Measurements from ENCODE around the gene FBXL16.
"Not testable (repeated sequence)": the region's sequence is repeated elsewhere in the genome, so short reads cannot be mapped to it uniquely, and the experiment has no call there.

FBXL16 gene

DNA sequence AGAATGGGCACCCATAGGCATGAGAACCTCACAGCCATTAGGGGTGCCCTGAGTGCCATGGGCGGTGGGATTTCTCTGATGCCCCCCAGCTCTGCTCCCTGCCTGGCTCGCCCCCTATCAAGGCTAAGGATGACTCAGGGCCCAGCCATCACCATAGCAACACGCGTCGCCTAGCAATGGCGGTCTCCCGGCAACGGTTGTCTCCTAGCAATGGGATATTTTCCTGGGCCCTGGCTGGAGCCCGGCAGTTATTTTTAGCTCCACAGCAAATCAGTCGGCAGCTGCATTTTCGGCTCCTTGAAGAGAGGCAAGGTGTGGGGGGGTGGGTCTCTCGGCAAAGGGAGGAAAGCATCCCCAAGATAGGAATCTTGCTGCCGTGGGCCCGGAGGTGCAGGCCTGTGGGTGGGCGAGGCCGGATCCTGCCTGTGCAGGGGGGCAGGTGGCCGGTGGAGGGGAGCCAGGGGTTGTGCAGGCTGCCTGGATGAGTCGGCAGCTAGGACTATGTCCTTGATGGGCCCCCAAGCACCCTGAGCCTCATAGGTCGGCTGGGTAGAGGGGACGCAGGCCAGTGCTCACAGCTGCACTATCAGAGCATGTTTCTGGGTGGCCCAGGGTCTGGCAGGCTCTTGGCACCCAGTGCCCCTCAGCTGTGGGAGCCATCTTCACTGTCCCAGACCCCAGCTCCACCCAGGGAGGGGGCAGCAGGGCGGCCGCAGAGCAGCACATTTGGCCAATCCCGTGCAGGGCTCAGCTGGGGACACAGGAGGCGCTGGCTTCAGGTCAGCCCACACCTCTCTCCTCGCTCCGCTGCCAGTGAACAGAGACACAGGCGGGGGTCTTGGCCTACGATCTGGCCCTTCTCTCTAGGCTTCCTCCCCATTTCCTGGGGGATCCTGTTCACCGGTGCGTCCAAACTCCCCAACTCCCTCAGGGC lies 4.2 kb upstream of the FBXL16 start:
- DNase-seq (ENCODE audit: low read depth): no peak

DNA sequence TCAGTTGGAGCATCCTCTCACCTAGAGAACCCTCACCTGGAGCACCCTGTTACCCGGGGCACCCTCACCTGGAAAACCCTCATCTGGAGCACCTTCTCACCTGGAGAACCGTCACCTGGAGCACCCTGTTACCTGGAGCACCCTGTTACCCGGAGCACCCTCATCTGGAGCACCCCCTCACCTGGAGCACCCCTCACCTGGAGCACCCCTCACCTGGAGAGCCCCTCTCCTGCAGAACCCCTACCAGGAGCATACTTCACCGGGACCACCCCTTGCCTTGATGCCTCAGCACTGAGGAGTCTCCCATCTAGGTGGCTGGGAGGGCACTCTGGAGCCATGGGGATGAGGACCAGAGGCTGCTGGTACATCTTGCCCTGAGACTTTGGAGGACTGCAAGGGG lies 3.4 kb upstream of the FBXL16 start:
- DNase-seq (ENCODE audit: low read depth): no peak

DNA sequence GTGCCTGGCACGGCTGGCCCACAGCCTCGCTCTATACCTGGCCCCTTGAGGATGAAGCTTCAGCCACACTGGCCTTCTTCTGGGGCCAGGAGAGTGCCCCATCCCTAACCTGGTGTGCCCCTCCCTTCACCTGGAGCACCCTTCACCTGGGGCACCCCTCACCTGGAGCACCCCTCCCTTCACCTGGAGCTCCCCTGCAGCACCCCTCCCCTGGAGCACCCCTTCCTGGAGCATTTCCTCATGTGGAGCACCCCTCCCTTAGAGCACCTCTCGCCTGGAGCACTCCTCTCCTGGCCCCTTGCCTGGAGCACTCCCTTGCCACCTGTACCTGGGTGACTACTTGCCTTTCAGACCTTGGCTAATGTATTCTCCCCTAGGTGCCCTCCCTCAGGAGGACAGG lies 2.4 kb upstream of the FBXL16 start:
- DNase-seq (ENCODE audit: low read depth): no peak

DNA sequence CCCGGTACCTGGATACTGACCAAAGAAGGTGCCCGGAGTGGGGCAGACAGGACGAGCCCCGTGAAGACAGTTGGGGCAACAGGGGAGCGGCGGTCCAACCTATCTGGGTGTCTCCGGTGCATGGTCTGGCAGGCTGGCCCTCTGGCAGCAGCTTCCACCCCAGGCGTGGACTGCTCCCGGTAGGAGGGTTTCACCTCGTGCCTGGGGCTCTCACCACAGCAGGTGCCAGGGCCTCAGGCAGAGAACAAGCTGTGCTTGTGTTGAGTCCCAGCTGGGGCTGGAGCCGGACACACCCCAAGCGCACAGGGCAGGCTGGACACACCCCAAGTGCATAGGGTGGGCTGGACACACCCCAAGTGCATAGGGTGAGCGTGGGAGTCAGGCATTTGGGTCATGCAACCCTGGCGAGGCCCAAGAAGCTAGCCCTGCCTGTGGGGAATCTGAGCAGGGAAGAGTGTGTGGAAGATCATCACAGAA lies 1.5 kb upstream of the FBXL16 start:
- DNase-seq (ENCODE audit: low read depth): no peak

DNA sequence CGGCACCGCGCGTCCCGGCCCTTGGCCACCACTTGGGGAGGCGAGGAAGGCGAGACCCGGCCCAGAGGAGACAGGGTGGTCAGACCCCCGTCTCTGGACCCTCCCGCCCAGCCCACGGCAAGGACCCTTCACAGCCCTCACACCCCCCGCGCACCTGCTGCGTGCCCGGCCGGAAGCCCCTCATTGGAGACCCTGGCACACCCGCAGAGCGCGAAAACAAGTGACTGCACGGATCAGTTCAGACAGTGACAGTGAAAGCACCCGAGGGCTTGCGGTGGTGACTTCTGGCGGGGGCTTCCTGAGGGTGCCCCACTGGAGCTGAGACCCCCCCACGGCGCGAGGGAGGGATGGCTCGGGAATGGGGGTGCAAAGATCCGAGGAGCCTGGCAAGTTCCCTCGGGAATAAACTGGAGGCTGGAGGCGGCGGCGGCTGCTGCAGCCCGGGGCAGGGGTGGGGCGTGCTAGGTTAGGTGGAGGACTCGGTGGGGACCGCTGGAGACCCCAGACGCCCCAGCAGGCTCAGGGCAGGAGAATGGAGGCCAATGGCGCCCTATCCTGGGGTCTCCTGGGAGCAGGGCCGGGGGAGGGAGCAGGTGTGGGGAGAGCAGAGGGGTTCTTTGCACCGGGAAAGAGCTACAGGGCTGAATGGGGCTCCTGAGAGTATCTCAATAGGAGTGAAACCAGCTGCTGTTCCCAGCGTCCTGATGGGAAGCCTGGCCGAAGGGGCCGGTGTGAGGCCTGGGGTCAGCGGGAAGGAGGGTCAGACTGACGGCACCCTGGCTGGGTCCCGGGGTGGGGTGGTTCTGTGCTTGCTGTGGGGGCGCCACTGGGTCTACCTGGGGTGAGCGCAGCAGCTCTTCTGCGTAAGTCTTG lies 824 bp upstream of the FBXL16 start:
- no peak for DNase-seq (ENCODE audit: low read depth)

DNA sequence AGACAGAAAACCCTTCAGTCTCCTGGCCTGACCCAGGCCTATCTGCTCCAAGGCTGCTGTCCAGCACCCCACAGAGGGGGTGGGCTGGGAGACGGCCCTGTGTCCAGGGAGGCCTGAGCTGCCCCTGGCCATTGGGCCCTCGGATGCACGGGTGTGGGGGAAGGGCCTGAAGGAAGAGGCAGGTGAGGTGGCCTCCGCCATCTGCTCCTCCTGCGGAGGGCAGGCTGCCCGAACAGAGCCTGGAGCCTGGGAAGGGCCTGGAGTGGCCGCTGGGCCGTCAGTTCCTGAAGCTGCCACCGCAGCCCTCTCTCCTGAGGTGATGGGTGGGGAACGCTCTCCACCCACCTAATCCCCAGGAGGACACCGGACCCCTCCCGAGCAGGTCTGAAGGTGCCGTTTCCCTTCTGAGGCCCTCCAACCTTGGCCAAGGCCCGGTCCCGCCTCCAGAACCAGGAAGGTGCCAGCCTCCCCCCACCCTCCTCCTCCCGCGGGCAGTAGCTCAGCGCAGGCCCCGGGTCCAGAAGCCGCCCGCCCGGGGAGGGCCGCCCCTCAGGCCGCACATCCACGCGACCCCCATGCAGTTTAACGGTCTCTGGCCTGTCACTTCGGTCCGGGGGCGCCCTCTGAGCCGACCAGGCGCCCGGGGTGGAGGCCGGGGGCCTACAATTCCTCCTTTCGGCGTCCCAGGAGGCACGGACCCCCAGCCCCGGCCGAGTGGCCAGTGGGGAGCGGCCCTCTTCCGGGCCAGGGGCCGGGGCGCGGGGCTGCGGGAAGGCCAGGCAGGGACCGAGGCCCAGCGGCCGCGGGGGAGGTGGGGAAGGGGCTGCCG lies 835 bp downstream of the FBXL16 start:
- DNase-seq (ENCODE audit: low read depth): no peak

DNA sequence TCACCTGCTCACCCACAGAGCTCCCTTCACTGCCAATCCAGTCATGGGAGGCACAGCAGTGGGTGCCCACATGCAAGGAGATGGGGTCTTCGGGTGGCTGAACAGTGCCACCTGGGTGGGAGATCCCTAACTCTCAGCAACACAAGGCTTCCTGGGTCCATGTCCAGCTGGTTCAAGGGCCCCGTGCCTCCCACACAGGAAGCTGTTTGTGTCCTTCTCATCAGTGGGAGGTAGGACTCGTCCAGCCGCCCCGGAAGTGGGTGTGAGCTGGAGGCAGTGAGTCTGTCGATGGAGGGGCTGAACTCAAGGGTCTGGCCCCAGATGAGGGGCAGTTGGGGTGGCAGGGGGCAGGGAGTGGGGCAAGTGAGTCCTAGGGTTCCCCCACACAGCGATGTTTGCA lies 1.6 kb downstream of the FBXL16 start:
- no peak for DNase-seq (ENCODE audit: low read depth)

DNA sequence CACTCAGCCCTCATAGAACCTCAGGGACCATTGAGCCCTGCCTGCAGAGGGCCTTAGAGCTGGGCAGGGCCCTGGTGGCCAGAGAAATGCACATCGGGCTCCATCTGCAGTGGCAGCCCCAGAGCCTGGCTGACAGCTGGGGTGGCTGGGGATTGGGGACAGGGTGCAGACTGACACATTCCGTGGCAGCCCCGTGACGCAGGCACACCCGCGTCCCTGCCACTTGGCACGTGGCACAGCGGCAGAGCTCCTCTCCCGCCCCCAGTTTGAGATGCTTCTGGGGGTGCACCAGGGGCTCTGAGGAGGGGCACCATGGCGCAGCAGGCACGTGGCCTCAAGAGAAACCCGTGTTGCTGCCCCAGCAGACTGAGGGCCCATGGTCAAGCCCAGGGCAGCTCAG lies 2.2 kb downstream of the FBXL16 start:
- DNase-seq (ENCODE audit: low read depth): no peak

DNA sequence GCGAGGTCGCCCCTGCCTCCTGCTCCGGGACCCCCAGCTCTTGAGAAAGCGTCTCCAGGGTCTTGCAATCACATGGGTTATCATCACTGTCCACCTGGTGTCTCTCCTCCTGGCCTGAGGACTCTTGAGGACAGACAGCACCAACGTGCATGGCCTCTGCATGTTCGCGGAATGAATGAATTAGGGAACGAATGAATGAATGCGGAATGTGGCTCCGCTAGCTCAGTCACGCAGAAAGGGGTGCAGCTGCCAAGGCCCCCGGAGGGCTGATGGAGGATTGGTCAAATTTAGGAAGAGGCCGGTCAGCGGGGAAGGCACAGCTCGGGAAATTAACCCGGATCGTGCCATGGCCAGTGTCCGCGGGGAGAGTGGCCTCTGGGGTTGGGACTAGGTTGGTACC lies 3.3 kb downstream of the FBXL16 start:
- no peak for DNase-seq (ENCODE audit: low read depth)

DNA sequence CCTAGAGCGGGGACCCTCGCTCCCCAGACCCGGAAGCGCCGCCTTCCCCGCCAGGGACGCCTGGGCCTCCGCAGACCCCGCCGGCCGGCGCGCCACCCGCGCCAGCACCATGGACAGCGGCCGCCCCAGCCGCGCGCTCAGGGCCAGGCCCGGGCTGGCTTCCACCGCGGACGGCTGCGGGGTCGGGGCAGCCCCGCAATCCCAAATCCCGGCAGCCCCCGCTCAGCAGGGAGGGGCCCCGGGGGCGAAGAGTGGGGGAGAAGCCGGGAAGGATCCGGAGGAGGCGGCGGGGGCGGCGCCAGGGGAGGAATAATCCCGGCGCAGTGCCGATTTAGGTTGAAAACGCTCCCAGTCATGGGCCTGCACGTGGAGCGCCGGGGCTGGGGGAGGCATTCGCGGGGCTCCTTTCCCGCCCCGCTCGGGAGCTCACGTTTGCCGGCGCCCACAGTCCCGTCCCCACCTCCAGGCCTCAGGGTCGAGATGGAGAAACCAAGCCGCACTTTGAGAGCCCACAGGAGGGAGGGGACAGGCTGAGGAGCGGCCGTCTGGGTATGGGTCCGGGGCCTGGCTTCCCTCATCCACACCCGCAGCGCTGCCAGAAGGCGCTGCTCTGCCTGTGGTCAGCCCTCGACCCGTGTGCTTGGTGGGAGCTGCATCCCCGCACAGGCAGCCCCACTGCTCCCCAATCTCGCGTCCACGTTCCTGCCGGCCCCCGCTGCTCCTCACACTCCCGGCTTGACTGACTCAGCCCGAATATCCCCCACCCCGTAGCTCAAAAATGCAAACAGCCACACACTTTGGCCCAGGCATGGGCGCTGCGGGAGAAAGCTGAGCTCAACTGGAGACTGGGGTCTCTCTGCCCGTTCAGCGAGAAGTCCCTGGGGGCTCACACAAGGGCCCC lies 4.7 kb downstream of the FBXL16 start:
- no peak for DNase-seq (ENCODE audit: low read depth)

DNA sequence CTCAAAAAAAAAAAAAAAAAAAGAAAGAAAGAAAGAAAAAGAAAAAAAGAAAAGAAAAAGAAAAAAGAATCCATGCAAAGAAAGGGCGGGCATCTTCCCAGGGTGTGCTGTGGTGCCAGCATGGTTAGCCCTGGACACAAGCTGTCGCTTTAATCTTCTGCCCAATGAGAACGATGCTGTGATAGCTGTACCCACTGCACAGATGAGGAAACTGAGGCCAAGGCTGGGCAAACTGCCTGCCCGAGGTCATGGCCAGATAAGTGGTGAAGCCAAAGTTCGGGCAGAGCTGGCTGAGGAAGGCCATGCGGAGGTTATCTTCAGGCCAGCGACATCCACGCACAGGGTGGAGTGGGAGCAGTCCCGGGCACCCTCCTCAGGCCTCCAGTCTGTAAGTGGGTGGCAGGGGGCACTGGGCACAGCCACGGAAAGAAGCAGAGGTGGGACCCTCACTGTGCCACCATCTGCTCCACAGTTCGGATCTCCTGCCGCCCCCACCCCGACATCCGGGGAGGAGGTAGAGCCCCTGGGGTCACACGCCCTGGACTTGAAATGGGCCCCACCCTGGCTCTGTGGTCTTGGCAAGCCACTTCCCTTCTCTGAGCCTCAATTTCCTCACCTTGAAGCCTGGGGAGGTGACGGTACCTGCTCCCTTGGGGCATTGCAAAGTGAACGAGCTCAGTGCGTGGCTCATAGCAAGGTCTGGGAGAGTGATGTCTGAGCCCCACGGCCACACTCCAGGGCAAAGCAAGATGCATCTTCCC lies 6.5 kb downstream of the FBXL16 start:
- no peak for DNase-seq (ENCODE audit: low read depth)

DNA sequence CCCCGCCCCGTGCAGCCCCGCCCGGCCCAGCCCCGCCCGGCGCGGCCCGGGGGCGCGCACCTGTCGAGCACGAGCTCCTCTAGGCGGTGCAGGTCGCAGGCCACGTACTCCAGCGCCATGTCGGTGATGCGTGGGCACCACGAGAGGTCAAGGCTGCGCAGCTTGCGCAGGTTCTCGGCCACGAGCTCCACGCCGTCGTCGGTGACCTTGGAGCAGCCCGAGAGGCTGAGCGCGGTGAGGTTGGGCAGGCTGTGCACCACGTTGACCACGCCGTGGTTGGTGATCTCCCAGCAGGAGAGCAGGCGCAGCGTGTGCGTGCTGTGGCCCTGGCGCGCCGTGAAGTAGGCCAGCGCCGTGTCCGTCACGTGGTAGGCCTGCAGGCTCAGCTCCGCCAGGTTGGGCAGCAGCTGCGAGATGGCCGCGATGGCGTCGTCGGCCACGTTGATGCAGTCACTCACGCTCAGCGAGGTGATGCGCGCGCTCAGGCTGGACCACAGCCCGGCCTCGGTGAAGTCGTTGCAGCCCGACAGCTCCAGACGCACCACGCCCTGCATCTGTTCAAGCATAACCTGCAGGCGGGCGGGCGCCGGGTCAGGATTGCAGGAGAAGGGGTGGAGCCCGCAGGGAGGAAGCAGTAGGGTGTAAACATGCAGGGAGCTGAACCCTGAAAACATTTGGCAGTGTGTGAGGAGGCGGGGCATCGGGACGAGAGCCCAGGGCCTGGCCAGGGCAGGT lies 10.1 kb downstream of the FBXL16 start:
- no peak for DNase-seq (ENCODE audit: low read depth)

DNA sequence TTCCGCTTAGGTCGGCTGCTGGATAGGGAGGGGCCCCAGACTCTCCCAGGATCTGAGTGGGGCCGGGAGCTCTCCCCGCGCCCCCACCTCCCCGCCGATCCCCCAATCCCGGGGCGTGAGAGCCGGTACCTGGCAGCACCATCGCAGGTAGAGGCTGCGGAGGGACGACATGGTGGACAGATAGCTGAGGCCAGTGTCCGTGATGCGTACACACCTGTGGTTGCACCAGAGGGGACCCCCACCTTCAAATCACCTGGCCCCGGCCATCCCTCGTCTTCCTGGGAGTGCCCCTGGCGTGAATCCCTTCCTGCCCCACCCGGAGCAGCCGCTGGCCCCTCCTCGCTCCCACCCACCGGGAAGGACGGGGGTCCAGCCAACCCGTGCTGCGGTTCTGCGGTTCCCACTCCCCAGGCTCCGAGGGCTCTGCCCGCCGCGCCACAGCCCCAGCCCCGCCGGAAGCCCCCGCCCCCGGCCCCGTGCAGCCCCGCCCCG lies 10.7 kb downstream of the FBXL16 start:
- DNase-seq (ENCODE audit: low read depth): no peak

DNA sequence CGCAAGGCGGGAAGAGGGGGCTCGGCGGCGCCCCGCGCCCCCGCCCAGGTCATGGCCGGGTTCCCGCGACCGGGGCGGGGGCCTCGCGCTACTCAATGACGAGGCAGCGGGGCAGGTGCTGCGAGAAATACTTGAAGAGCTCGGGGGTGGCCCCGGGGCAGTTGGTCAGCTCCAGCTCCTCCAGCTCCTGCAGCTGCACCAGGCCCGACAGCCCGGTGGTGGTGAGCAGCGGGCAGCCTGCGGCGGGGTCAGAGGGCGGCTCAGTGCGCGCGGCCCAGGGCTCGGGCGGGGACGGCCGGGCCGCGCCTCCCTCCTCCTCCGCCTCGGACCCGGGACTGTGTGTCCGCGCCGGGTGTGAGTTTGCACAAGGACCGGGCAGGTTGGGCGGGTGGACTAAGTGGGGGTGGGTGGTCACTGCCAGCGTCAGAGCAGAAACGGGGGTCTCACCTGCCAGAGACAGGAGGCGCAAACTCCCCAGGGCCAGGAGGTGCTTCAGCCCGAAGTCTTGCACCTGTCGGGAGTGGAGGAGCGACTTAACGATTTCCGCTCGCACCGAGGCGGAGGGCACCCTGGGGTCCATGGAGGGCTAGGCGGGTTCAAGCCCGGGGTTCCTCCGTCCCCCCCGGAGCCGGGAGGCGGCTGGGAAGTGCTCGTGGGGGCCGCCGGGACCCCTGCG lies 11.3 kb downstream of the FBXL16 start:
- DNase-seq (ENCODE audit: low read depth): no peak

DNA sequence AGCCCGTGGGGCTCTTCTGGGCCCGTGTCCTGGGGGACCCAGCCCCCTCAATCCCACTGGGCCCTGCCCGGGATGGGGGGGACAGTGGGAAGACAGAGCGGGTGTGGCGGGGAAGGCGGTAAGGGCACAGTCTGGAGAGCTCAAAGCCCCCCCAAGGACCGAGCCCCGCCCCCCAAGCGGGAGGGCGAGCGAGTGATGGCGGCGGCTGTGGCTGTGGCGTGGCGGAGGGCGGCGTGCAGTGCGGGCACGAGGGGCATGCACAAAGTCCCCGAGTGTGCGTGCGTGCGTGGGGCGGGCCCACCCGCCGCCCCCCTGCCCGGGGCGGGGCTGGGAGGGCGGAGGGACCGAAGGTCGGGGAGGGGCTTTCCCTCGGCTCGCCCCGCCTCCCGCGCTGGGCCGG lies 11.8 kb downstream of the FBXL16 start:
- DNase-seq (ENCODE audit: low read depth): no peak

DNA sequence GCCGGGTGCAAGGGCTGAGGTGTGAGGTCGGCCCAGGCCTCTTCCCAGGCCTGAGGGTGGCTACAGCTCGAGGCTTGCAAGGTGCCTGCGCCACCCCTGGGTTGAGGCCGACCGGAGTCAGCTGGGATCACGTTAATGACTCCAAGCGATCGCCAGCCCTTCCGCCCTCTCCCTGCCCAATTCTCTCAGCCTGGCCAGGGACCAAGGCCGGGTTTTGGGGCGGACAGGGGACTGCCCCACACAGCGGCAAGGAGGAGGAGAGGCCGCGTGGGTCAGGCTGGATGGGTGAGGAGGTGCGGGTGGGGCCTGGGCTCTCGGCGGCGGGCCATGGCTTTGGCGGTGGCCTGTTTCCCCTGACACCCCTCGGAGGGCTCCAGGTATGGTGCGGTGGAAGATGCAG lies 12.2 kb downstream of the FBXL16 start:
- DNase-seq (ENCODE audit: low read depth): no peak

DNA sequence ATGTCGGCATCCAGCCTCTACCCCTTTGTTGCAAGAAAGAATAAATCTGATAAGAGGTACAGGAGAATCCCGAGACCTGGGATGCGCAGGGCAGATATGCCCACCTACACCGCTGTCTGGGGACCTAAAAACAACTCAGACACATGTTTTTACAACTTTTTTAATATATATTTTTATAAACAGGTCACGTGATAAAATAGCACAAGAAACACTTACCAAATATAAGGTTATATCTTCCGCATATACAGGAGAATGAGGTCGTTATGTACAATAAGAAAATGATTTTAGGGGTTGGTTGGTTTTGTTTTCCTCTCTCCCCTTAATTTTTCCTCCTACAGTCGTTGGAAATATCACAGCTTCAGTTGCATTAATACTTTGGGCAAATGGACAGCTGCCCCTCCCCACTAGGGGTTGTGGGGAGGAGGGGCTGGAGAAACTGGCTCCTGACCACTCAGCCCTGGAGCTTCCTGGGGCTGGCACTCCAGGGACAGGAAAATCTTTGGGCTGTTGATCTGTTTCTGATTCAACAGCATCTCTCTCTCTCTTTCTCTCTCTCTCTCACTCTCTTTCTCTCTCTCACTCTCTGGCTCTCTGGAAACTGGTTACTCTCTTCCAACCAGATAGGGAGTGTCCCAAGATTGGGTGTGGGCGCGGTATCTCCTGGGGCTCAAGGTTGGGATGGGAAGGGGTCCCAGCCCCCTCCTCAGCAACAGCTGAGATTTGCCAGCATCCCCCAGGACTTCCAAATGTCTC lies 13.1 kb downstream of the FBXL16 start:
- no peak for DNase-seq (ENCODE audit: low read depth)

DNA sequence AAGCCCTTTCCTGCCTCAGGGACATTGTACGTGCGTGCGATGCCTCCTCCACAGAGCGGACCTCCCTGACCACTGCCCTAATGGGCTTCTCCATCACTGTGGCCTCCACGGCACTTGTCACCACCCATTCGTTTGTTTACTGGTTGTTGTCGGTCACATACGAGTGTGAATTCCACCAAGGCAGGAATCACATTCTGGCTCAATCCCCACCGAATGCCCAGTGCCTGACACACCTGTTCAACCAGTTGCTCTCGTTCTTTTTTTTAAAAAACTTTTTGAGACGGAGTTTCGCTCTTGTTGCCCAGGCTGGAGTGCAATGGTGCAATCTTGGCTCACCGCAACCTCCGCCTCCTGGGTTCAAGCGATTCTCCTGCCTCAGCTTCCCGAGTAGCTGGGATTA lies 14.4 kb downstream of the FBXL16 start:
- DNase-seq (ENCODE audit: low read depth): not testable (repeated sequence)

Measured in CMK (cell line).